Neural progenitor cell (in vitro differentiated cells): ENCODE data around the gene LMNTD1. TPM values are rescaled to one million over a fixed set of nuclear protein-coding genes. Genes with fewer than 3 reads are reported as not detected.

Source experiments
- DNase-seq: peaks from one replicate; pipeline ENCODE4 v3.0.0-alpha.2; 2016; ENCODE audit warnings: low spot score
- H2AFZ ChIP-seq: fragments of 200-600 bp; sonication (generic); replicated peaks from 2 replicates; pipeline ENCODE4 v1.6.1; 2016; ENCODE audit warnings: antibody characterized with exemption
- H3F3A ChIP-seq: fragments of 200-600 bp; sonication (generic); 2 replicates; pipeline ENCODE4 v1.6.1; 2016; ENCODE audit warnings: antibody characterized with exemption, low read depth
- H3K27ac ChIP-seq: fragments of 200-600 bp; sonication (generic); 2 replicates; pipeline ENCODE4 v1.5.1; 2016; ENCODE audit warnings: mild to moderate bottlenecking
- H3K27me3 ChIP-seq: fragments of 200-600 bp; sonication (generic); 2 replicates; pipeline ENCODE4 v1.6.1; 2016; ENCODE audit warnings: mild to moderate bottlenecking, moderate library complexity
- H3K36me3 ChIP-seq: fragments of 200-600 bp; sonication (generic); 2 replicates; pipeline ENCODE4 v1.5.1; 2016
- H3K4me1 ChIP-seq: fragments of 200-600 bp; sonication (generic); 2 replicates; pipeline ENCODE4 v1.6.1; 2016; ENCODE audit warnings: mixed run types
- H3K4me2 ChIP-seq: fragments of 200-600 bp; sonication (generic); 2 replicates; pipeline ENCODE4 v1.6.1; 2016
- H3K4me3 ChIP-seq: fragments of 200-600 bp; sonication (generic); 2 replicates; pipeline ENCODE4 v1.5.1; 2016
- H3K79me2 ChIP-seq: fragments of 200-600 bp; sonication (generic); 2 replicates; pipeline ENCODE4 v1.6.1; 2016; ENCODE audit warnings: low read depth
- H3K9ac ChIP-seq: fragments of 200-600 bp; sonication (generic); 2 replicates; pipeline ENCODE4 v1.6.1; 2016
- H3K9me3 ChIP-seq: fragments of 200-600 bp; sonication (generic); 2 replicates; pipeline ENCODE4 v1.5.1; 2016; ENCODE audit warnings: low read depth
- H4K20me1 ChIP-seq: fragments of 200-600 bp; sonication (generic); 2 replicates; pipeline ENCODE4 v1.6.1; 2016; ENCODE audit warnings: low read depth
- H3K27ac Mint-ChIP-seq: 3 replicates; pipeline ENCODE4 v1.8.0; 2021; ENCODE audit warnings: mixed read lengths
- H3K27me3 Mint-ChIP-seq: 2 replicates; pipeline ENCODE4 v1.8.0; 2022; ENCODE audit warnings: low read depth, mild to moderate bottlenecking, inconsistent platforms, moderate library complexity, mixed read lengths; ENCODE audit not compliant: insufficient read depth
- H3K36me3 Mint-ChIP-seq: 3 replicates; pipeline ENCODE4 v1.8.0; 2021; ENCODE audit warnings: mixed read lengths
- H3K4me1 Mint-ChIP-seq: 3 replicates; pipeline ENCODE4 v1.8.0; 2021; ENCODE audit warnings: mixed read lengths
- H3K4me3 Mint-ChIP-seq: 3 replicates; pipeline ENCODE4 v1.8.0; 2021; ENCODE audit warnings: mild to moderate bottlenecking, moderate library complexity, mixed read lengths
- H3K9me3 Mint-ChIP-seq: 3 replicates; pipeline ENCODE4 v1.8.0; 2020; ENCODE audit warnings: mixed read lengths
- CTCF ChIP-seq: fragments of 200-600 bp; sonication (generic); IDR thresholded peaks from 2 replicates; pipeline ENCODE4 v1.5.1; 2017; ENCODE audit warnings: antibody characterized with exemption, mild to moderate bottlenecking
- EZH2 ChIP-seq: fragments of 200-600 bp; sonication (generic); IDR thresholded peaks from 2 replicates; pipeline ENCODE4 v1.6.1; 2017; ENCODE audit warnings: antibody characterized with exemption, mild to moderate bottlenecking, moderate library complexity
- EZH2phosphoT487 ChIP-seq: fragments of 200-600 bp; sonication (generic); IDR thresholded peaks from 2 replicates; pipeline ENCODE4 v1.6.1; 2017; ENCODE audit warnings: antibody characterized with exemption
- total RNA-seq: library from RNA; depleted of rRNA; stranded (reverse); fragments of >200 nt; gene quantifications from 2 replicates; pipeline ENCODE4 v1.2.3, GENCODE V29; 2015; ENCODE audit warnings: low replicate concordance

LMNTD1 gene
- total RNA-seq, 1 donor from 2014 or later: not detected

- H3K4me3 ChIP-seq: no peak overlapping the region
- no peak overlapping the region for H3K27ac ChIP-seq
- Mint-ChIP-seq H3K4me3 (no peak overlapping the region), H3K27ac (no peak overlapping the region), H3K27me3 (peaks cover 2% of the 10 kb centered on the region), H3K9me3 (peaks cover 6% of the 10 kb centered on the region), H3K4me1 (no peaks in the 10 kb centered on the region), H3K36me3 (no peaks in the 10 kb centered on the region)
- no peak for DNase-seq
- no peak overlapping the region for H3K4me2 ChIP-seq
- no peaks in the 10 kb centered on the region for H3K9me3 ChIP-seq
- no peaks in the 10 kb centered on the region for H3K4me1 ChIP-seq
- no peaks in the 10 kb centered on the region for H3K27me3 ChIP-seq
- no peaks in the 10 kb centered on the region for H4K20me1 ChIP-seq
- H3K79me2 ChIP-seq: no peaks in the 10 kb centered on the region
- H2AFZ ChIP-seq: no peak overlapping the region
- no peak overlapping the region for H3K9ac ChIP-seq
- H3K36me3 ChIP-seq: no peaks in the 10 kb centered on the region
- TF ChIP-seq CTCF: no peak
- TF ChIP-seq EZH2phosphoT487: no peak
- no peak for TF ChIP-seq EZH2
- H3F3A ChIP-seq: no peaks in the 10 kb centered on the region
Measured at GRCh38 chr12:25463521-25463920, 89.6 kb downstream of the LMNTD1 start.

- no peak overlapping the region for H3K4me2 ChIP-seq
- no peaks in the 10 kb centered on the region for H3K79me2 ChIP-seq
- H3K27ac Mint-ChIP-seq: no peak overlapping the region
- no peak overlapping the region for H2AFZ ChIP-seq
- H3K4me1 Mint-ChIP-seq: no peaks in the 10 kb centered on the region
- H3K4me3 ChIP-seq: no peak overlapping the region
- no peaks in the 10 kb centered on the region for H3K36me3 ChIP-seq
- peaks cover 2% of the 10 kb centered on the region for H3K27me3 Mint-ChIP-seq
- DNase-seq: no peak
- no peaks in the 10 kb centered on the region for H3F3A ChIP-seq
- no peak overlapping the region for H3K4me3 Mint-ChIP-seq
- H3K9me3 Mint-ChIP-seq: peaks cover 6% of the 10 kb centered on the region
- H3K9me3 ChIP-seq: no peaks in the 10 kb centered on the region
- H3K27ac ChIP-seq: no peak overlapping the region
- no peaks in the 10 kb centered on the region for H3K36me3 Mint-ChIP-seq
- H4K20me1 ChIP-seq: no peaks in the 10 kb centered on the region
- no peaks in the 10 kb centered on the region for H3K4me1 ChIP-seq
- TF ChIP-seq EZH2phosphoT487: no peak
- no peak for TF ChIP-seq CTCF
- no peak for TF ChIP-seq EZH2
- no peaks in the 10 kb centered on the region for H3K27me3 ChIP-seq
- no peak overlapping the region for H3K9ac ChIP-seq
Measured at GRCh38 chr12:25463005-25463404, 90.1 kb downstream of the LMNTD1 start.

- H3K9me3 Mint-ChIP-seq: peaks cover 10% of the 10 kb centered on the region
- Histone ChIP-seq H3K27me3 (no peaks in the 10 kb centered on the region), H3K4me1 (no peaks in the 10 kb centered on the region), H3K9me3 (no peaks in the 10 kb centered on the region), H3K4me2 (no peak overlapping the region), H3K4me3 (no peak overlapping the region), H3F3A (no peaks in the 10 kb centered on the region), H3K9ac (no peak overlapping the region), H3K79me2 (no peaks in the 10 kb centered on the region), H4K20me1 (no peaks in the 10 kb centered on the region), H3K36me3 (no peaks in the 10 kb centered on the region), H2AFZ (peak overlapping the region; percentile 67), H3K27ac (no peak overlapping the region)
- H3K27me3 Mint-ChIP-seq: peaks cover 2% of the 10 kb centered on the region
- H3K4me1 Mint-ChIP-seq: no peaks in the 10 kb centered on the region
- DNase-seq: no peak
- H3K36me3 Mint-ChIP-seq: no peaks in the 10 kb centered on the region
- no peak overlapping the region for H3K4me3 Mint-ChIP-seq
- no peak for TF ChIP-seq EZH2phosphoT487
- no peak for TF ChIP-seq EZH2
- TF ChIP-seq CTCF: no peak
- H3K27ac Mint-ChIP-seq: peak overlapping the region; percentile 29
Measured at GRCh38 chr12:25459541-25459951, 93.5 kb downstream of the LMNTD1 start.
